Endothelial cell of umbilical vein (primary cell): Measurements from ENCODE around the gene KRT78. TPM values are rescaled to one million over a fixed set of nuclear protein-coding genes. Genes with fewer than 3 reads are reported as not detected.
"Not testable (repeated sequence)": the region's sequence is repeated elsewhere in the genome, so short reads cannot be mapped to it uniquely, and the experiment has no call there.

Experiments
- BruUV-seq: library from RNA; stranded (reverse); fragments of 400-500 nt; replicated peaks from 2 replicates; lab custom pipeline; 2021; lab: Mats Ljungman, UMichigan
- CTCF ChIA-PET: fragments of 300-600, 350-600 bp; sonication (Branson Sonifier 250); formaldehyde crosslinking; loops from one replicate; lab custom pipeline; 2021; ENCODE audit warnings: antibody characterized with exemption, inconsistent platforms; lab: Charles Lee
- POLR2A ChIA-PET: fragments of 300-600, 350-600 bp; sonication (Branson Sonifier 250); formaldehyde crosslinking; loops from one replicate; lab custom pipeline; 2021; ENCODE audit warnings: antibody characterized with exemption, inconsistent platforms; lab: Charles Lee
- DNase-seq: peaks from one replicate; pipeline ENCODE4 v3.0.0-alpha.2; 2011; ENCODE audit warnings: low read depth, low spot score
- FAIRE-seq: peaks from 2 replicates; lab custom pipeline; 2011; peaks lifted over from hg19 to GRCh38; lab: Jason Lieb, UNC
- H2AFZ ChIP-seq: 2 replicates; pipeline ENCODE4 v1.6.0; 2012; ENCODE audit warnings: low read depth, low read length, control low read depth, inconsistent platforms
- H3K27ac ChIP-seq: 2 replicates; pipeline ENCODE4 v1.5.1; 2011; ENCODE audit warnings: low read depth, mild to moderate bottlenecking, control low read depth, low read length, moderate library complexity; ENCODE audit not compliant: insufficient read depth
- H3K27me3 ChIP-seq, 2 experiments: 2 replicates each; pipeline versions ENCODE4 v1.6.0 to v1.6.1; 2011; ENCODE audit warnings: low read length in 2 of 2, mixed read lengths in 1 of 2; ENCODE audit not compliant: control insufficient read depth in 2 of 2, insufficient read depth in 2 of 2
- H3K36me3 ChIP-seq, 2 experiments: 2 replicates in 1 of 2; 3 replicates in 1 of 2; pipeline ENCODE4 v1.5.1; 2011; ENCODE audit warnings: low read length in 2 of 2, mild to moderate bottlenecking in 1 of 2, moderate library complexity in 1 of 2; ENCODE audit not compliant: control insufficient read depth in 2 of 2, insufficient read depth in 2 of 2; ENCODE audit errors: extremely low read depth in 1 of 2
- H3K4me1 ChIP-seq: 3 replicates; pipeline ENCODE4 v1.5.1; 2011; ENCODE audit warnings: mild to moderate bottlenecking, low read length; ENCODE audit not compliant: control insufficient read depth, insufficient read depth; ENCODE audit errors: extremely low read depth
- H3K4me2 ChIP-seq: 2 replicates; pipeline ENCODE4 v1.6.1; 2011; ENCODE audit warnings: low read length, control low read depth, mixed read lengths; ENCODE audit not compliant: insufficient read depth
- H3K4me3 ChIP-seq, 3 experiments: fragments of 200-600 bp in 1 of 3; sonication (generic), shearing (Covaris generic) in 1 of 3; replicated peaks in 1 of 3; 2 replicates each; pipeline ENCODE4 v1.5.1; 2011 to 2016; ENCODE audit warnings: control low read depth in 3 of 3, low read length in 3 of 3, mild to moderate bottlenecking in 2 of 3, inconsistent platforms in 1 of 3, low read depth in 1 of 3, moderate library complexity in 1 of 3; ENCODE audit not compliant: insufficient read depth in 1 of 3
- H3K79me2 ChIP-seq: 2 replicates; pipeline ENCODE4 v1.6.0; 2012; ENCODE audit warnings: low read length, inconsistent platforms; ENCODE audit not compliant: control insufficient read depth, insufficient read depth
- H3K9ac ChIP-seq: replicated peaks from 2 replicates; pipeline ENCODE3; 2011; ENCODE audit warnings: low read length, control low read depth; ENCODE audit not compliant: insufficient read depth; ENCODE audit errors: extremely low read depth
- H3K9me1 ChIP-seq: replicated peaks from 3 replicates; pipeline ENCODE4 v1.6.0; 2011; ENCODE audit warnings: mild to moderate bottlenecking, low read length; ENCODE audit not compliant: control insufficient read depth, insufficient read depth; ENCODE audit errors: extremely low read depth
- H3K9me3 ChIP-seq: replicated peaks from 2 replicates; pipeline ENCODE4 v1.5.1; 2012; ENCODE audit warnings: low read length, inconsistent platforms; ENCODE audit not compliant: control insufficient read depth, insufficient read depth
- H4K20me1 ChIP-seq: replicated peaks from 2 replicates; pipeline ENCODE3; 2011; ENCODE audit warnings: mild to moderate bottlenecking, low read length; ENCODE audit not compliant: control insufficient read depth, insufficient read depth; ENCODE audit errors: extremely low read depth
- EZH2 ChIP-seq: IDR thresholded peaks from 2 replicates; pipeline ENCODE4 v1.6.1; 2012; ENCODE audit warnings: borderline replicate concordance, low read depth, mild to moderate bottlenecking, moderate library complexity, low read length, inconsistent platforms; ENCODE audit not compliant: severe bottlenecking
- FOS ChIP-seq: IDR thresholded peaks from 2 replicates; pipeline ENCODE4 v1.6.1; 2011; ENCODE audit warnings: mild to moderate bottlenecking, low read length, moderate library complexity, borderline replicate concordance; ENCODE audit not compliant: insufficient read depth
- MAX ChIP-seq: IDR thresholded peaks from 2 replicates; pipeline ENCODE4 v1.6.1; 2011; ENCODE audit not compliant: insufficient read depth, insufficient read length
- dilution Hi-C: fragments of 300-500 bp; cut with MboI; formaldehyde crosslinking; loops from one replicate; pipeline ENCODE4 v1.15.0; 2019; ENCODE audit warnings: low sequenced_read_pairs; ENCODE audit not compliant: extremely low pct_ligation_motif_present
- intact Hi-C: fragments of 100-400 bp; cut with micrococcal nuclease; formaldehyde crosslinking; loops from one replicate; pipeline ENCODE4 v1.10.0; 2022
- polyA plus RNA-seq, 4 experiments: library from polyadenylated mRNA; depleted of rRNA in 3 of 4; stranded (reverse) in 3 of 4; unstranded in 1 of 4; fragments of >200 nt; gene quantifications; 2 replicates each; pipeline versions ENCODE4 v1.2.1 to v1.2.3, GENCODE V29; 2011 to 2012; ENCODE audit warnings: missing spikeins in 1 of 4
- total RNA-seq: library from RNA; stranded (reverse); gene quantifications from 2 replicates; pipeline ENCODE4 v1.2.3, GENCODE V29; 2021

Gene KRT78
- total and polyA plus RNA-seq, 2 donors (not counting 3 experiments of a cell fraction or from before 2014, with no cell fraction given) = not detected

- Histone ChIP-seq H2AFZ (no peak overlapping the region), H3K9me3 (no peaks in the 10 kb centered on the region), H3K4me3 (no peak overlapping the region), H3K79me2 (no peaks in the 10 kb centered on the region), H3K27me3 (peaks cover 2 to 5% of the 10 kb centered on the region in 2 experiments), H3K9ac (no peak overlapping the region), H3K9me1 (no peaks in the 10 kb centered on the region), H4K20me1 (no peaks in the 10 kb centered on the region), H3K4me1 (no peaks in the 10 kb centered on the region), H3K27ac (no peak overlapping the region), H3K4me2 (no peak overlapping the region), H3K36me3 (no peaks in the 10 kb centered on the region)
- ChIA-PET POLR2A (no interaction called here), CTCF (interaction anchor here (1.7 kb wide), 2 partner anchors 9 to 14 kb away, joined by 4 to 8 read pairs; no protein-coding TSS in a partner anchor)
- no peak for FAIRE-seq
- dilution Hi-C loops (no loop called here), intact Hi-C loops (no loop called here)
- DNase-seq = no peak
- BruUV-seq = no TSS peak
- no peak for TF ChIP-seq EZH2
- TF ChIP-seq MAX = no peak
- no peak for TF ChIP-seq FOS
These were observed 8.0 kb upstream of the KRT78 start for GRCh38 chr12:52856787-52857186.

GRCh38 chr12:52856077-52856476 is 7.3 kb upstream of the KRT78 start:
- CTCF ChIA-PET = interaction anchor here (1.2 to 1.7 kb wide), 3 partner anchors 9 to 15 kb away, joined by 3 to 8 read pairs (median 4); no protein-coding TSS in a partner anchor
- H3K4me2 ChIP-seq, FAIRE-seq, intact Hi-C loops, H3K4me1 ChIP-seq, BruUV-seq, H2AFZ ChIP-seq, dilution Hi-C loops, DNase-seq, H3K9me1 ChIP-seq, H3K27ac ChIP-seq, POLR2A ChIA-PET, H3K36me3 ChIP-seq, H4K20me1 ChIP-seq, H3K4me3 ChIP-seq, H3K9me3 ChIP-seq, H3K27me3 ChIP-seq, H3K79me2 ChIP-seq, H3K9ac ChIP-seq: not testable (repeated sequence)
